NCI-H446 treated with DMSO at 0.1 percent for 48 hours (cell line): ENCODE results near the gene PPP3R1.
"Not testable (repeated sequence)": the region's sequence is repeated elsewhere in the genome, so short reads cannot be mapped to it uniquely, and the experiment has no call there.

ENCODE experiments used
- DNase-seq: peaks from one replicate; lab custom pipeline; 2025; lab: John Stamatoyannopoulos, UW

The PPP3R1 gene

GRCh38 chr2:68185541-68186164 is 66.7 kb downstream of the PPP3R1 start:
- no peak for DNase-seq

DNA sequence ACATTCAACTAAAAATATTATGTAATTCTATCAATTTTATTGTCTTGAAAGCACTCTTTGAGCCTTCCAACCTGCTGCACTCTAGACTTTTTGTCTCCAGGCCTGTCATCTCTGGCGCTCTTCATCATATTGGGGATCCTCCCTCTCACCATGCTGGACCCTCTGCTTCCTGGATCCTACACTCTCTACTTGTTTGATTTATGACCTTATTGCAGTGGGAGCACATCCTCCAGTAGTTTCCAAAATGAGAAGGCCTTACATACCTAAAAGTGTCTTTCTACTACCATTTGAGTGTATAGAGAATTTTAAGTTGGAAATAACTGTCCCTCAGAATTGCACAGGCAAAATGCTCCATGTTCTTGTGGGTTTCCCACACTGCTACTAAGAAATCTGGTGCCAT is 69.4 kb downstream of the PPP3R1 start:
- no peak for DNase-seq

DNA sequence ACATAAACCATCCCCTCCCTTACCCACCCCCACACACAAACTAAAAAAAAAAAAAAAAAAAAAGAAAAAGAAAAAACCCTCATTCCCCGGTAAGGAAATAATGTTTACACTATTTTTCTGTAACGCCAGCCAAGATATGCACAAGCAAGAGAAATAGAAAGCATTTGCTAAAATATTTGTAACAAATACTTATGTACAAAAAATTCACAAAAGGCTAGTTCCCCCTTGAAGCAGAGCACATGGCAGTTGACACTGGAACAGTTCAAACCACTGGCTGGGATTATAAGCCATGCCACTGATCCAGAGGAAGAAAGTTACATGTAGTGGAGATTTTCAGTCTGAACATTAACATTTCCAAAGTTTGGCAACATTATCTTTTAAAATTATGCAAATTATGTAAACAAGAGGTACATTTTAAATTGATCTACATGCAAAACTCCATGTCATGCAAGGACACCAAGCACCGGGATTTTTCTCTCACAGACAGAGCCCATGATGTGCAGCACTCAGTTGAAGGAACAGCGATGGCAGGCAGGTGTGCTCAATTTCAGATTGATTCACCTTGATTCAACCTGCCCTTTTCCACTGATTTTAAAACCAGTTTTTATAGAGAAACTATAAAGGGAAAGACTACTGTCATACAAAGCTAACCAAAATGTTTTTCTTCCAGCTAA is 73.2 kb downstream of the PPP3R1 start:
- no peak for DNase-seq

GRCh38 chr2:68178432-68178831 is 73.9 kb downstream of the PPP3R1 start:
- no peak for DNase-seq

DNA sequence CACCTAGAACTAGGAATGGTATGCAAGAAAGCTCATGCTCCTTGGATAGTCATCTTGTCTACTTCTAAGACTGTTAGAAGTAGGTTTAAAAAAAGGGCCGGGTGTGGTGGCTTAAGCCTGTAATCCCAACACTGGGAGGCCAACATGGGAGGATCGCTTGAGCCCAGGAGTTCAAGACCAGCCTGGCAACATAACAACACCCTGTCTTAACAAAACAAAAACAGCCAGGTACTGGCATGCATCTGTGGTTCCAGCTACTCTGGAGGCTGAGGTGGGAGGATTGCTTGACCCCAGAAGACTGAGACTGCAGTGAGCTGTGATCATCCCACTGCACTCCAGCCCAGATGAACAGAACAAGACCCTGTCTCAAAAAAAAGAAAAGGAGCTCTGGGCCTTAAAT is 74.8 kb downstream of the PPP3R1 start:
- no peak for DNase-seq

DNA sequence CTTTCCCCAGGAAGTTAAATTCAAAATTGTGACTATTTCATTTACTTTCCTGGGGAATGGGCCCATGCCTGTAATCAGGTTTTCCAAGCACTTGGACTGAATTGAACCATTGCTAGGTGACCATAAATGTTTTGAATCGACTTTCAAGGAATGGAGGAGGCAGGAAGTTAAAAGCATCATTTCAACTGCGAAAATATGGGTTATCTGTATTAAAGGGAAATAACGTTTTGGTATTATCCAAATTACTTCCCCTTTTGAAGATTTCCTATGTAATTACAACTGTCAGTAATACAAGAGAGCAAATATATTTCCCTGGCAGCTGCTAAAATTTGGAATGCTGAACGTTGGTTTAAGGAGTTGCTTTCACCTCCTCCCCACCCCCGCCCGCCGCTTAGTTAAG is 75.7 kb downstream of the PPP3R1 start:
- no peak for DNase-seq

GRCh38 chr2:68175210-68175609 is 77.1 kb downstream of the PPP3R1 start:
- not testable (repeated sequence) for DNase-seq

- DNase-seq: no peak
Measured at GRCh38 chr2:68172990-68173700, 79.2 kb downstream of the PPP3R1 start.

DNA sequence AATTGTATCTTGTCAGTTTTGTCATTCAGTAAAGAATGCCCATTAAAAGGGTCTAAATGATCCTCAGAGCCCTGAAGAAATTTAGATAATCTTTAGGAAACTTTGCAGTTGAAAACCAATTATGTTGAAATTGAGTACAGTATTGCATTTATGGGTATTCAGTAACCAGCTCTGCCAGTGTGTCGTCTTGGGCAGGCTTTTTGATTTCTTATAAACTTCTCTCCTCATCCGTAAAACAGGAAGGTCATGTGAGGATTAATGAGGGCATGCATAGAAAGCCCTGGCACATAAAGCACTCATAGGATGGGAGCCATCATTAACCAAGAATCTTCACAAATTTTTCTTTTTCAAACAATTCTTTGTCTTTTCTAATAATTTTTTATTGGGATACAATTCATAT is 79.8 kb downstream of the PPP3R1 start:
- no peak for DNase-seq

DNA sequence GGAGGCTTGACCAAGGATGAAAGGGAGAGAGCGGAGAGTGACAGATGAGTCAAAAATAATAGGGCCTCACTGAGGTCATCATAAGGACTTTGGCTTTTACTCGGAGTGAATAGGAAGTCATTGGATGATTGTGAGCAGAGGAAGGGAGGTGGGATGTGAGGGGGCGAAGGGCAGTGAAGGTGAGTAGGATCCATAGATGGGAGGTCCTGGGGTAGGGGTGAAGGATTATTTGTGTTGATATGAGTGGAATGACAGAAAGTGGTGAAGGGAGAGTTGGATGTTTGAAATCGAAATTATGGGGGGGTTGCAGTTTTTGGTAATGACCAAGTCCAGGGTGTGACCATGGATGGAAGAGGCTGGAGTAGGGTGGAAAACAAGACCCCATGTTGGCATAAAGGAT is 80.6 kb downstream of the PPP3R1 start:
- no peak for DNase-seq

DNA sequence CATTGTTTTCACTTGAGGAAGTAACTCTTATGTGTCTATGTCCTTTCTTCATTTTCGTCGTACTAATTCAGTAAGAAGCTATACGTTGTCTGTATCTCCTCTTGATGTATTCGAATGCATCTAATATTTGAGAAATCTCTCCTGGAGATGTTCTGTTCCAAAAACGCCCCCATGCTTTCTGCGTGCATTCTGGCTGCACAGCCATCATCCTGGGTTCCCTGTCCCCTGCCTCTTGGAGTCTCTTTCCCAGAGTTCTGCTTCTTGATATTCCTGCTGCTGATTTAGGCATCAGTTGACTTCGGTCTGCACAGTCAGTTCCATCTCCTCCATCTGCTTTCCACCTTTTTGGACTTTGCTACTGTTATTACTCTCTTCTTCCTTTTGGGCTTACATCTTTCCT is 81.2 kb downstream of the PPP3R1 start:
- no peak for DNase-seq

DNA sequence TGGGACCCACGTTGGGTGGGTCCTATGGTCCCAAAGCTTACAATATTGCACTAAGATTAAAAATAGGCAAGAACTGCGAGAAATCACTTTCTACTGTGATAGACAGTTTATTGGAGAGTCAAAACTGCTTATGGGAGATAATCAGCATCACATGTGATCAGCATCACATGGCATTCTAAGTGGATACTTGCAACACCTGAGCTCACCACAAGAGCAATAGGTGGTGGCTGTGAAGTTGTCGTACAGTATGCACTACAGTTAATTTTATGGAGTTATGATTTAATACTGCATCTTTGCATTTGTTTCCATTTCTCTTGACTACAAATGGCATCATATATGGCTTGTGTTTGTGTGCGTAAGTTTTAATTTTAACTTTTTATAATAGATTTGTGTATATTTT is 83.0 kb downstream of the PPP3R1 start:
- no peak for DNase-seq

DNA sequence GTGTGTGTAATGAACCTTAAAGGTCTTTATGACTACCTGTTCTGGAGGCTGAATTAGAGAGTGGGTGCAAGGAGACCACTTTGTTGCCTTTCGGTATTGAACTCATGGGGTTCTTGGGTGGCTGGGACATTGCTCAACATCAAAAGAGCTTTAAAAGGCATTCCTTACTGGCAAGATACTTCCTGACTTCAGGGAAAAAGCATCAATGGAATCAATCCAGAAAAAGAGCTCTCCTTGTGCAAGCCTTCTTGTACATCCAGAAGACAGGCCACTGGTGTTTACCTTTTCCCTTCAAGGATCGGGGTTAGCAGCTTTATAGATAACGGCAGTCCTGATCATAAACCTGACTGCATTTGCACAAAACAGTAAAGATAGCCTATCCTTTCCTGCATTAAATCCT is 85.1 kb downstream of the PPP3R1 start:
- DNase-seq: no peak

DNA sequence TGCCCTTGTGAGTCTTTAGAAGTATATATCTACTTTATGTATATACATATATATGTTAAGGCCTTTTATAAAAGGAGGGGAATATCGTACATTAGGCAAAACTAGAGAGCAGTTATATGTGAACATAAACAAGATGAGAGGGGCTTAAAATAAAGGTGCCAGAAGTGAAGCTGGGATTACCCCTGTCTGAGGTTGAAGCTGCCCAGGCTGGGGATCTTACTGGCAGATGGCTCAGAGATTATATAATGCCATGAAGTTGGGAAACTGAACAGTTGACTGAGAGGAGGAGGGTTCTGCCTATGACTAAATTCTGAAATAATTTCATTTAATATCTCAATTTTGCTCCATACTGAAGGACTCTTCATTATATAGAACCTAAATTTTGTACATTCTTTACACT is 88.7 kb downstream of the PPP3R1 start:
- DNase-seq: no peak

- DNase-seq: no peak
Measured at GRCh38 chr2:68158134-68158447, 94.2 kb downstream of the PPP3R1 start.

DNA sequence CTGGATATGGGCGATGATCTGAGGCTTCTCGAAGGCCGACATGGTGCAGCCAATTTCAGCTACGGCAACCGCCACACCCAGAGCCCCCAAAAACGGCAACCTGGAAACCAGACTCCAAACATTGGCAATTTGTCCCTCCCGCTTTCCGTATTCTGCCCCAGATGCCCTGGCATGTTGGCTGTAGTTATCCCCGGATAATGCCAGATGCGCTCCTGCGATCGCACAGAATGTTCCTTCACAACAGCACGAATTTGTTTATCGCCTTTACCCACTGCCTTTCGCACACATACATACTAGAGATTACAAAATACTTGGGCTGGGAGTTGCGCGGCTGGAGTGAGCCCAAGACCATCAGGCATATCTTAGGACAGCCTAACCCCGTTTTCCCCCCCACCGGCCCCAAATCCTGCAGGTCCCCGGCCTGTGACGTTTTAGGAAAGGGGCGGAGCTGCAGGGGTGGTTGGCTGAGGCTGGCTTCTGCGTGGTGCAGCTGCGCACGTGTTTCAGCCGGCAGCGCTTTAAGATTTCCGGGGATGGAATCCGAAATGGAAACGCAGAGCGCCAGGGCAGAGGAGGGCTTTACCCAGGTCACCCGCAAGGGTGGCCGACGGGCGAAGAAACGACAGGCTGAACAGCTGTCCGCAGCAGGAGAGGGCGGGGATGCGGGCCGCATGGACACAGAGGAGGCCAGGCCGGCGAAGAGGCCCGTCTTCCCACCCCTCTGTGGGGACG is 94.8 kb downstream of the PPP3R1 start, which contains the start of gene PNO1:
Gene PNO1, plus strand, starts transcription at position 487 of the 732 bp plus-strand sequence. Its CDS starts 47 bp downstream, at position 534.
- peak; percentile 89 for DNase-seq

- no peak for DNase-seq
Measured at GRCh38 chr2:68157002-68157401, 95.3 kb downstream of the PPP3R1 start.

- DNase-seq: no peak
Measured at GRCh38 chr2:68156419-68156818, 95.9 kb downstream of the PPP3R1 start.

- DNase-seq: no peak
Measured at GRCh38 chr2:68155618-68156017, 96.7 kb downstream of the PPP3R1 start.

DNA sequence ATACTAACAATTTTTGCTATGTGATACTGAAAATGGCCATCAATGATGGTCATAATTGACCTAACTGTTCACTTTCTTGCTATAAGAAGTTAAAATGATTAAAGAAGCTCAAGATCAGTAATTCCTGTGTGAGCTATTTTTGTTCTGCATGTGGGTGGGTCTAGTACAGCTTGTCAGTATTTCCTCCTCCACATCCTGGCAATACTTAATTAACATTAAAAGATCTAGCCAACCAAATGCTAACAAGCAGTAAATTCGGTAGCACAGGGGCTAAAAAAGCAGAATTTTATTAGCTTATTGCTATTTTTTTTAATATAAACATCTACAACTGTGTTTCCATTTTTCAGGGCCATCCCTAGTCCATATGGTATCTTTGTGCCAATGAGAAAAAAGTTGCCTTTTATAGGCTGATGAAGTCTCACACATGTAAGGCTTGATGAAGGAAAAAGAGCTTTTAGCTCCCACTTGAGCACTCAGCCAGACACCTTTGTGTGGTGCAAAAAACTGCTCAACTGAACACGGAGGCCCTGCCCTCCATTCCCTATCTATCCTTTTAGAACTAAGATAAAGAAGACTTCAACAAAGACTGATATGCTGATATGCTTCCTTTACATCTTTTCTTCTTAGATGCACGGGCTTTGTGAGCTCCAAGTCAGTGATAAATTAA is 99.5 kb downstream of the PPP3R1 start:
- DNase-seq: no peak

DNA sequence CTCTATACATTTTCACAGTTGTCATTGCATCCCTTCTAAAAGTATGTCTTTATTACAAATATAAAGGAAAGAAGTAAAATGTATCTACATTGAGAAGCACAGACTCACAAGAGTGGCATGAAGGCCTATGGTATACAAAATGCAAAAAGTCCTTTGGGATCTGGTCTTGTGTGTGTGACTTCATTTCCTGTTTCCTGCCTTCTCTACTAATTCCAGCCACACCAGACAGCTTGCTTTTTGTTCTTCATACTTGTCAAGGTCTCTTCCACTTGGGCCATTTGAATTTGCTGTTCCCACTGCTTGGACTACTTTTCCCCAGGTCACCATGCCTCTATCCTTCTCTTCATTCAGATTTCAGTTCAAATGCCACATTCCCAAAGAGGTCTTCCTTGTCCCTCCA is 101.3 kb downstream of the PPP3R1 start:
- DNase-seq: no peak

GRCh38 chr2:68141875-68142274 is 110.5 kb downstream of the PPP3R1 start:
- DNase-seq: no peak
